ENCODE measurements around the gene INO80E.

The INO80E gene

GRCh38 chr16:30002614-30003346 lies 6.7 kb downstream of the INO80E start:
- Histone ChIP-seq H3K4me3 (replicated peaks; ENCODE audit: insufficient read depth, low read length) (no peak overlapping the region), H3K27me3 (ENCODE audit: insufficient read depth, poor library complexity, severe bottlenecking) (no peaks in the 10 kb centered on the region), H3K27ac (replicated peaks) (no peak overlapping the region)
- DNase-seq (ENCODE audit: low read depth in 1 of 2, low spot score in 1 of 2), result no peak
- TF ChIP-seq, protein P1, sequence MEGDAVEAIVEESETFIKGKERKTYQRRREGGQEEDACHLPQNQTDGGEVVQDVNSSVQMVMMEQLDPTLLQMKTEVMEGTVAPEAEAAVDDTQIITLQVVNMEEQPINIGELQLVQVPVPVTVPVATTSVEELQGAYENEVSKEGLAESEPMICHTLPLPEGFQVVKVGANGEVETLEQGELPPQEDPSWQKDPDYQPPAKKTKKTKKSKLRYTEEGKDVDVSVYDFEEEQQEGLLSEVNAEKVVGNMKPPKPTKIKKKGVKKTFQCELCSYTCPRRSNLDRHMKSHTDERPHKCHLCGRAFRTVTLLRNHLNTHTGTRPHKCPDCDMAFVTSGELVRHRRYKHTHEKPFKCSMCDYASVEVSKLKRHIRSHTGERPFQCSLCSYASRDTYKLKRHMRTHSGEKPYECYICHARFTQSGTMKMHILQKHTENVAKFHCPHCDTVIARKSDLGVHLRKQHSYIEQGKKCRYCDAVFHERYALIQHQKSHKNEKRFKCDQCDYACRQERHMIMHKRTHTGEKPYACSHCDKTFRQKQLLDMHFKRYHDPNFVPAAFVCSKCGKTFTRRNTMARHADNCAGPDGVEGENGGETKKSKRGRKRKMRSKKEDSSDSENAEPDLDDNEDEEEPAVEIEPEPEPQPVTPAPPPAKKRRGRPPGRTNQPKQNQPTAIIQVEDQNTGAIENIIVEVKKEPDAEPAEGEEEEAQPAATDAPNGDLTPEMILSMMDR (IDR thresholded peaks at IDR 0.05; ENCODE audit: insufficient read depth, low read length), result no peak
- TF ChIP-seq POLR2AphosphoS5 (IDR thresholded peaks at IDR 0.05; ENCODE audit: low read depth) (no peak), SPI1 (IDR thresholded peaks at IDR 0.05; ENCODE audit: borderline replicate concordance, low read depth) (no peak), GABPA (IDR thresholded peaks at IDR 0.05; ENCODE audit: low read depth) (no peak)
- TF ChIP-seq, protein P2, sequence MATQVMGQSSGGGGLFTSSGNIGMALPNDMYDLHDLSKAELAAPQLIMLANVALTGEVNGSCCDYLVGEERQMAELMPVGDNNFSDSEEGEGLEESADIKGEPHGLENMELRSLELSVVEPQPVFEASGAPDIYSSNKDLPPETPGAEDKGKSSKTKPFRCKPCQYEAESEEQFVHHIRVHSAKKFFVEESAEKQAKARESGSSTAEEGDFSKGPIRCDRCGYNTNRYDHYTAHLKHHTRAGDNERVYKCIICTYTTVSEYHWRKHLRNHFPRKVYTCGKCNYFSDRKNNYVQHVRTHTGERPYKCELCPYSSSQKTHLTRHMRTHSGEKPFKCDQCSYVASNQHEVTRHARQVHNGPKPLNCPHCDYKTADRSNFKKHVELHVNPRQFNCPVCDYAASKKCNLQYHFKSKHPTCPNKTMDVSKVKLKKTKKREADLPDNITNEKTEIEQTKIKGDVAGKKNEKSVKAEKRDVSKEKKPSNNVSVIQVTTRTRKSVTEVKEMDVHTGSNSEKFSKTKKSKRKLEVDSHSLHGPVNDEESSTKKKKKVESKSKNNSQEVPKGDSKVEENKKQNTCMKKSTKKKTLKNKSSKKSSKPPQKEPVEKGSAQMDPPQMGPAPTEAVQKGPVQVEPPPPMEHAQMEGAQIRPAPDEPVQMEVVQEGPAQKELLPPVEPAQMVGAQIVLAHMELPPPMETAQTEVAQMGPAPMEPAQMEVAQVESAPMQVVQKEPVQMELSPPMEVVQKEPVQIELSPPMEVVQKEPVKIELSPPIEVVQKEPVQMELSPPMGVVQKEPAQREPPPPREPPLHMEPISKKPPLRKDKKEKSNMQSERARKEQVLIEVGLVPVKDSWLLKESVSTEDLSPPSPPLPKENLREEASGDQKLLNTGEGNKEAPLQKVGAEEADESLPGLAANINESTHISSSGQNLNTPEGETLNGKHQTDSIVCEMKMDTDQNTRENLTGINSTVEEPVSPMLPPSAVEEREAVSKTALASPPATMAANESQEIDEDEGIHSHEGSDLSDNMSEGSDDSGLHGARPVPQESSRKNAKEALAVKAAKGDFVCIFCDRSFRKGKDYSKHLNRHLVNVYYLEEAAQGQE (IDR thresholded peaks at IDR 0.05; ENCODE audit: insufficient replicate concordance, low read depth), result no peak

DNA sequence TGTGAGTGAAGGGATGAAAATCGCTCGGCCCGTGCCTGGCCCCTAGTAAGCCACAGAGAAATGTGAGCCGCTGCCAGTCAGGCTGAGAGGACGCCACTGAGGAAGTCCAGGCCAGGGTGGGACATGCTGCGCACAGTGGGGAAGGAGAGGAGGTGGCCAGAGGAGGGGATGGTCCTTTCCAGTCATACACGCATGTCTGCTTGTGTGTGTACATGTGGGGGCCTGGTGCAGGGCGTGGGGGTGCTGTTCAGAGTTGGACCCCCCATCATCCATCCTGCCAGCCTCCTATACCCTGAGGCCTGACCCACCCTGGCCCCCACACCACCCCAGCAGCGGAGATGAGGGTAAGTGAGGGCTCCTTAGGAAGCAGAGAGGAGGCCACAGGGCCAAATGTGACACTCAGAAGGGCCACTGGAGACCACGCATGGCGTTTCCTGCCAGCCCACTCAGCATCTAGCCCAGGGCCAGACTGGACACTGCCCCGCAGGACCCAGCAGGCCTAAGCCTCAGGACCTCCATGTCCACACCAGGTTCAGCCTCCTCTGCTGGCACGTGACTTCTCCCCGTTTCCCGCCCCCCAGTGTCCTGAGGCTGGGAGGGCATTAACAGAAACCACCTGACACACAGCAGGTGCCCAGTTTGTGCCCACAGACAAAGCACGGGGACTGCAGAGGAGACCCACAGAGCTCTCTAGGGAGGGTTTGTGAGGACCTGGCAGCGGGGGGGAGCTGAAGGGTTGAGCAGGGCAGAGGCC lies 7.8 kb downstream of the INO80E start:
- TF ChIP-seq SPI1 (IDR thresholded peaks at IDR 0.05; ENCODE audit: borderline replicate concordance, low read depth), result no peak
- TF ChIP-seq POLR2AphosphoS5 (IDR thresholded peaks at IDR 0.05; ENCODE audit: low read depth), result no peak
- no peak for TF ChIP-seq GABPA (IDR thresholded peaks at IDR 0.05; ENCODE audit: low read depth)
- TF ChIP-seq, protein P1 (IDR thresholded peaks at IDR 0.05; ENCODE audit: insufficient read depth, low read length), result no peak
- DNase-seq (ENCODE audit: low read depth in 1 of 2, low spot score in 1 of 2), result no peak
- Histone ChIP-seq H3K27ac (replicated peaks) (no peak overlapping the region), H3K4me3 (replicated peaks; ENCODE audit: insufficient read depth, low read length) (no peak overlapping the region), H3K27me3 (ENCODE audit: insufficient read depth, poor library complexity, severe bottlenecking) (no peaks in the 10 kb centered on the region)

- no peaks in the 10 kb centered on the region for H3K27me3 ChIP-seq (ENCODE audit: insufficient read depth, poor library complexity, severe bottlenecking)
- H3K27ac ChIP-seq (replicated peaks), result no peak overlapping the region
- no peak for DNase-seq (ENCODE audit: low read depth in 1 of 2, low spot score in 1 of 2)
- H3K4me3 ChIP-seq (replicated peaks; ENCODE audit: insufficient read depth, low read length), result no peak overlapping the region
- TF ChIP-seq, protein P2 (IDR thresholded peaks at IDR 0.05; ENCODE audit: insufficient replicate concordance, low read depth), result no peak
- no peak for TF ChIP-seq SPI1 (IDR thresholded peaks at IDR 0.05; ENCODE audit: borderline replicate concordance, low read depth)
- no peak for TF ChIP-seq GABPA (IDR thresholded peaks at IDR 0.05; ENCODE audit: low read depth)
- TF ChIP-seq POLR2AphosphoS5 (IDR thresholded peaks at IDR 0.05; ENCODE audit: low read depth), result no peak
- TF ChIP-seq, protein P1 (IDR thresholded peaks at IDR 0.05; ENCODE audit: insufficient read depth, low read length), result no peak
Measured at GRCh38 chr16:30004424-30004776, 8.4 kb downstream of the INO80E start.
